Measurements from ENCODE around the gene DCC. TPM values are rescaled to one million over a fixed set of nuclear protein-coding genes. Genes with fewer than 3 reads are reported as not detected.

The DCC gene
- total and polyA plus RNA-seq, 2 experiments from 2014 or later, result 0.53 to 0.73 TPM

DNA sequence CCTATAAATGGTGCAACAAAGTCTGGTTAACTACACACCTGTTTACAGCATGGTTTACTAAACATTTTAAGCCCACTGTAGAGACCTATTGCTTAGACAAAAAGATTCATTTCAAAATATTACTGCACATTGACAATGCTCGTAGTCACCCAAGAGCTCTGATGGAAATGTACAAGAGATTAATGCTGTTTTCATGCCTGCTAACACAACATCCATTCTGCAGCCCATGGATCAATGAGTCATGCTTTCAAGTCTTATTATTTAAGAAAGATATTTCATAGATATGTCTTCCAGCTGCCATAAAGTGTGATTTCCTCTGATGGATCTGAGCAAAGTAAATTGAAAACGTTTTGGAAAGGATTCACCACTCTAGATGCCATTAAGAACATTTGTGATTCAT, 1103.3 kb downstream of the DCC start:
- Histone ChIP-seq H3K4me2 (no peak overlapping the region), H2AFZ (no peak overlapping the region), H3K79me2 (replicated peaks; ENCODE audit: insufficient read depth) (no peaks in the 10 kb centered on the region), H3K4me3 (no peak overlapping the region), H3K4me1 (ENCODE audit: insufficient read depth) (no peaks in the 10 kb centered on the region), H3K27ac (ENCODE audit: low read depth) (no peak overlapping the region), H4K20me1 (replicated peaks; ENCODE audit: insufficient read depth) (no peaks in the 10 kb centered on the region), H3F3A (replicated peaks; ENCODE audit: low read depth) (no peaks in the 10 kb centered on the region), H3K36me3 (ENCODE audit: insufficient read depth) (no peaks in the 10 kb centered on the region), H3K27me3 (ENCODE audit: insufficient read depth) (no peaks in the 10 kb centered on the region), H3K9me2 (ENCODE audit: insufficient read depth) (peaks cover 6% of the 10 kb centered on the region; the same call in 1 of the 2 replicates)
- DNase-seq (ENCODE audit: low spot score) (no peak), ATAC-seq (no peak)
- H3K27ac Mint-ChIP-seq, result no peak overlapping the region
- no peaks in the 10 kb centered on the region for H3K9me3 Mint-ChIP-seq
- H3K4me3 Mint-ChIP-seq, result no peak overlapping the region
- TF ChIP-seq EZH2 (IDR thresholded peaks at IDR 0.05; ENCODE audit: low read depth, unreplicated experiment) (no peak), CREB1 (CRISPR knock-in tag; IDR thresholded peaks at IDR 0.05; ENCODE audit: low read depth) (no peak)
- H3K27me3 Mint-ChIP-seq (ENCODE audit: insufficient read depth, low read depth, poor library complexity), result no peaks in the 10 kb centered on the region
- H3K36me3 Mint-ChIP-seq (ENCODE audit: low read depth), result no peaks in the 10 kb centered on the region
- no peaks in the 10 kb centered on the region for H3K4me1 Mint-ChIP-seq

DNA sequence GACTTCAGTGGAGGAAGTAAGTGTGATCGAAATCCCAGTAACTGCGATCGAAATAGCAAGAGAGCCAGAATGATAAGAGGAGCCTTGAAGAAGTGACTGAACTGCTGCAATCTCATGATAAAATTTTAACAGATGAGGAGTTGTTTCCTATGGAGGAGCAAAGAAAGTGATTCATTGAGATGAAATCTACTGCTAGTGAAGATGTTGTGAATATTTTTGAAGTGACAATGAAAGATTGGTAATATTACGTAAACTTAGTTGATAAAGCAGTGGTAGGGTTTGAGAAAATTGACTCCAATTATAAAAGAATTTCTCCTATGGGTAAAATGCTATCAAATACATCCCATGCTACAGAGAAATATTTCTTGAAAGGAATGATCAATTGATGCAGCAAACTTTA, 1103.8 kb downstream of the DCC start:
- Mint-ChIP-seq H3K36me3 (ENCODE audit: low read depth) (no peaks in the 10 kb centered on the region), H3K4me3 (no peak overlapping the region), H3K9me3 (no peaks in the 10 kb centered on the region), H3K27me3 (ENCODE audit: insufficient read depth, low read depth, poor library complexity) (no peaks in the 10 kb centered on the region), H3K27ac (no peak overlapping the region), H3K4me1 (no peaks in the 10 kb centered on the region)
- TF ChIP-seq EZH2 (IDR thresholded peaks at IDR 0.05; ENCODE audit: low read depth, unreplicated experiment) (no peak), JUNB (IDR thresholded peaks at IDR 0.05; ENCODE audit: unreplicated experiment) (no peak), NANOG (IDR thresholded peaks at IDR 0.05; ENCODE audit: borderline replicate concordance) (no peak), CREB1 (CRISPR knock-in tag; IDR thresholded peaks at IDR 0.05; ENCODE audit: low read depth) (no peak)
- TF ChIP-seq, protein P1, sequence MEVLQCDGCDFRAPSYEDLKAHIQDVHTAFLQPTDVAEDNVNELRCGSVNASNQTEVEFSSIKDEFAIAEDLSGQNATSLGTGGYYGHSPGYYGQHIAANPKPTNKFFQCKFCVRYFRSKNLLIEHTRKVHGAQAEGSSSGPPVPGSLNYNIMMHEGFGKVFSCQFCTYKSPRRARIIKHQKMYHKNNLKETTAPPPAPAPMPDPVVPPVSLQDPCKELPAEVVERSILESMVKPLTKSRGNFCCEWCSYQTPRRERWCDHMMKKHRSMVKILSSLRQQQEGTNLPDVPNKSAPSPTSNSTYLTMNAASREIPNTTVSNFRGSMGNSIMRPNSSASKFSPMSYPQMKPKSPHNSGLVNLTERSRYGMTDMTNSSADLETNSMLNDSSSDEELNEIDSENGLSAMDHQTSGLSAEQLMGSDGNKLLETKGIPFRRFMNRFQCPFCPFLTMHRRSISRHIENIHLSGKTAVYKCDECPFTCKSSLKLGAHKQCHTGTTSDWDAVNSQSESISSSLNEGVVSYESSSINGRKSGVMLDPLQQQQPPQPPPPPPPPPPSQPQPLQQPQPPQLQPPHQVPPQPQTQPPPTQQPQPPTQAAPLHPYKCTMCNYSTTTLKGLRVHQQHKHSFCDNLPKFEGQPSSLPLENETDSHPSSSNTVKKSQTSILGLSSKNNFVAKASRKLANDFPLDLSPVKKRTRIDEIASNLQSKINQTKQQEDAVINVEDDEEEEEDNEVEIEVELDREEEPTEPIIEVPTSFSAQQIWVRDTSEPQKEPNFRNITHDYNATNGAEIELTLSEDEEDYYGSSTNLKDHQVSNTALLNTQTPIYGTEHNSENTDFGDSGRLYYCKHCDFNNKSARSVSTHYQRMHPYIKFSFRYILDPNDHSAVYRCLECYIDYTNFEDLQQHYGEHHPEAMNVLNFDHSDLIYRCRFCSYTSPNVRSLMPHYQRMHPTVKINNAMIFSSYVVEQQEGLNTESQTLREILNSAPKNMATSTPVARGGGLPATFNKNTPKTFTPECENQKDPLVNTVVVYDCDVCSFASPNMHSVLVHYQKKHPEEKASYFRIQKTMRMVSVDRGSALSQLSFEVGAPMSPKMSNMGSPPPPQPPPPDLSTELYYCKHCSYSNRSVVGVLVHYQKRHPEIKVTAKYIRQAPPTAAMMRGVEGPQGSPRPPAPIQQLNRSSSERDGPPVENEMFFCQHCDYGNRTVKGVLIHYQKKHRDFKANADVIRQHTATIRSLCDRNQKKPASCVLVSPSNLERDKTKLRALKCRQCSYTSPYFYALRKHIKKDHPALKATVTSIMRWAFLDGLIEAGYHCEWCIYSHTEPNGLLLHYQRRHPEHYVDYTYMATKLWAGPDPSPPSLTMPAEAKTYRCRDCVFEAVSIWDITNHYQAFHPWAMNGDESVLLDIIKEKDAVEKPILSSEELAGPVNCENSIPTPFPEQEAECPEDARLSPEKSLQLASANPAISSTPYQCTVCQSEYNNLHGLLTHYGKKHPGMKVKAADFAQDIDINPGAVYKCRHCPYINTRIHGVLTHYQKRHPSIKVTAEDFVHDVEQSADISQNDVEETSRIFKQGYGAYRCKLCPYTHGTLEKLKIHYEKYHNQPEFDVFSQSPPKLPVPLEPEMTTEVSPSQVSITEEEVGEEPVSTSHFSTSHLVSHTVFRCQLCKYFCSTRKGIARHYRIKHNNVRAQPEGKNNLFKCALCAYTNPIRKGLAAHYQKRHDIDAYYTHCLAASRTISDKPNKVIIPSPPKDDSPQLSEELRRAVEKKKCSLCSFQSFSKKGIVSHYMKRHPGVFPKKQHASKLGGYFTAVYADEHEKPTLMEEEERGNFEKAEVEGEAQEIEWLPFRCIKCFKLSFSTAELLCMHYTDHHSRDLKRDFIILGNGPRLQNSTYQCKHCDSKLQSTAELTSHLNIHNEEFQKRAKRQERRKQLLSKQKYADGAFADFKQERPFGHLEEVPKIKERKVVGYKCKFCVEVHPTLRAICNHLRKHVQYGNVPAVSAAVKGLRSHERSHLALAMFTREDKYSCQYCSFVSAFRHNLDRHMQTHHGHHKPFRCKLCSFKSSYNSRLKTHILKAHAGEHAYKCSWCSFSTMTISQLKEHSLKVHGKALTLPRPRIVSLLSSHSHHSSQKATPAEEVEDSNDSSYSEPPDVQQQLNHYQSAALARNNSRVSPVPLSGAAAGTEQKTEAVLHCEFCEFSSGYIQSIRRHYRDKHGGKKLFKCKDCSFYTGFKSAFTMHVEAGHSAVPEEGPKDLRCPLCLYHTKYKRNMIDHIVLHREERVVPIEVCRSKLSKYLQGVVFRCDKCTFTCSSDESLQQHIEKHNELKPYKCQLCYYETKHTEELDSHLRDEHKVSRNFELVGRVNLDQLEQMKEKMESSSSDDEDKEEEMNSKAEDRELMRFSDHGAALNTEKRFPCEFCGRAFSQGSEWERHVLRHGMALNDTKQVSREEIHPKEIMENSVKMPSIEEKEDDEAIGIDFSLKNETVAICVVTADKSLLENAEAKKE (CRISPR knock-in tag; IDR thresholded peaks at IDR 0.05), result no peak
- Histone ChIP-seq H3K4me1 (ENCODE audit: insufficient read depth) (no peaks in the 10 kb centered on the region), H3K79me2 (replicated peaks; ENCODE audit: insufficient read depth) (no peaks in the 10 kb centered on the region), H4K20me1 (replicated peaks; ENCODE audit: insufficient read depth) (no peaks in the 10 kb centered on the region), H3K27me3 (ENCODE audit: insufficient read depth) (no peaks in the 10 kb centered on the region), H3K4me3 (no peak overlapping the region), H3K9me2 (ENCODE audit: insufficient read depth) (peaks cover 6% of the 10 kb centered on the region; the same call in 1 of the 2 replicates), H3K4me2 (no peak overlapping the region), H3F3A (replicated peaks; ENCODE audit: low read depth) (no peaks in the 10 kb centered on the region), H3K36me3 (ENCODE audit: insufficient read depth) (no peaks in the 10 kb centered on the region), H3K27ac (ENCODE audit: low read depth) (no peak overlapping the region), H2AFZ (no peak overlapping the region)
- DNase-seq (ENCODE audit: low spot score) (no peak), ATAC-seq (no peak)

All from GM23338 (cell line).